ENCODE measurements around the gene ABHD18.

ABHD18 gene

GRCh38 chr4:128068918-128069317 is 103.7 kb downstream of the ABHD18 start:
- peak; percentile 7 for DNase-seq (ENCODE audit: low spot score)

GRCh38 chr4:128076464-128076863 is 111.3 kb downstream of the ABHD18 start:
- DNase-seq (ENCODE audit: low spot score): no peak

Data from CD4-positive, alpha-beta T cell treated with Interleukin-2 at 100 ng/mL for 4 hours (primary cell).